HG03135 (cell line): ENCODE results near the gene TBC1D5.
"Not testable (repeated sequence)": the region's sequence is repeated elsewhere in the genome, so short reads cannot be mapped to it uniquely, and the experiment has no call there.

ENCODE experiments used
- ATAC-seq: cut with Tn5 transposase; IDR thresholded peaks from one replicate; pipeline ENCODE4 v1.9.1; 2021; ENCODE audit warnings: mild to moderate bottlenecking, moderate library complexity; ENCODE audit not compliant: unreplicated experiment

TBC1D5 gene, protein sequence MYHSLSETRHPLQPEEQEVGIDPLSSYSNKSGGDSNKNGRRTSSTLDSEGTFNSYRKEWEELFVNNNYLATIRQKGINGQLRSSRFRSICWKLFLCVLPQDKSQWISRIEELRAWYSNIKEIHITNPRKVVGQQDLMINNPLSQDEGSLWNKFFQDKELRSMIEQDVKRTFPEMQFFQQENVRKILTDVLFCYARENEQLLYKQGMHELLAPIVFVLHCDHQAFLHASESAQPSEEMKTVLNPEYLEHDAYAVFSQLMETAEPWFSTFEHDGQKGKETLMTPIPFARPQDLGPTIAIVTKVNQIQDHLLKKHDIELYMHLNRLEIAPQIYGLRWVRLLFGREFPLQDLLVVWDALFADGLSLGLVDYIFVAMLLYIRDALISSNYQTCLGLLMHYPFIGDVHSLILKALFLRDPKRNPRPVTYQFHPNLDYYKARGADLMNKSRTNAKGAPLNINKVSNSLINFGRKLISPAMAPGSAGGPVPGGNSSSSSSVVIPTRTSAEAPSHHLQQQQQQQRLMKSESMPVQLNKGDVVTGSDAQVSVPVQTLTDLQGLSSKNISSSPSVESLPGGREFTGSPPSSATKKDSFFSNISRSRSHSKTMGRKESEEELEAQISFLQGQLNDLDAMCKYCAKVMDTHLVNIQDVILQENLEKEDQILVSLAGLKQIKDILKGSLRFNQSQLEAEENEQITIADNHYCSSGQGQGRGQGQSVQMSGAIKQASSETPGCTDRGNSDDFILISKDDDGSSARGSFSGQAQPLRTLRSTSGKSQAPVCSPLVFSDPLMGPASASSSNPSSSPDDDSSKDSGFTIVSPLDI

DNA sequence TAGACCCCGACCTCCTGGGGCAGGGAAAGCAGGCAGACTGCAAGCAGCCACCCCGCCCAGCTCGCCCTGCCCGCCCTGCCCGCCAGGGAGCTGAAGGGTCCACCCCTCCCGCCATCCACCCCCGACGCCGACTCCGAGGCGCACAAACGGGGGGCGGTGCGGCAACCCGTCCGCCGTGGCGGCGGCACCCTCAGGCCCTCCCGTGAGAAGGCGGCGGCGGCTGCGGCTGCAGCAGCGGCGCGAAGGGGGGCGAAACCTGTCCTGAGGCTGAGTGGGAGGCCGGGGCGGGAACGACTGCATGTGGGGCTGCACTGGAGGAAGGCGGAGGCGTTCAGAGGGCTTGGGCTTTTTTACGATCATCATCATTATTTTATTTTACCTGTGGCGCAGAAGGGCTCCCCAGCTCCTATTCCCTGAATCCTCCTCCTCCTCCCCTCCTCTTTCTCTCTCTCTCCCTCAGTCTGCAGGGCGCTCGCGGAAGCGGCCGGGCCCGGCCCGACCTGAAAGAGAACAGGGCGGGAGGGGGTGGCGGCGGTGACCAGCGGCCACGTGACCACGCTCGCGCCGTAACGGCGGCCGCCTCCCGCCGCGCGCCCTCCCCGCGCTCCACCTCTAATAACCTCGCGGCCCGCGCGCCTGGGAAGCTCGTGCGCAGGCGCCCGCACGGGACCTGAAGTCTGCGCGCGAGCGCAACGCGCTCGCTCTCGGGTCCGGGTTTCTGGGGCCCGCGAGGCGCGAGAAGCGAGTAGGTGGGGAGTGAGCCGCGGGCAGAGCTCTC is at the start of gene TBC1D5:
Gene TBC1D5 (minus strand): TSS at position 530 of the 778 bp plus-strand sequence. CDS start 234,061 bp downstream, outside the sequence.
- peak; percentile 84 for ATAC-seq

DNA sequence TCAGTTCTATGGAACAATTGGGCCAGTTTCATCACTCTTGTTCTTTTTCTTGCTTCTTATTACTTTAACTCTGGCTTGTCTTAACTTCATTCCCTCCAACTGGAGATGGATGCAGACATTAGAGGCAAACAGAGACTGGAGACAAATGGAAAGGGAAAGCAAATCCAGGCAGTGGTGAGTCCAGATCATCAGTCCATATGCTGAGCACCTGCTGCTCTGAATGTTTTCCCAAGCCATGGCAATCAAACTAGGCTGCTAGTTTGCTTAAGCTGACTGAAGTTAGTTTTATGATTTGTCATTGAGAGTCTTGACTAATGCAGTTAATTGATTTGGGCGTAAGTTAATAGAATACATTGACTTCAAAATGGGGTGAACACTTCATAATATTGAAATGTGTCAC is 41.0 kb upstream of the TBC1D5 start:
- no peak for ATAC-seq

DNA sequence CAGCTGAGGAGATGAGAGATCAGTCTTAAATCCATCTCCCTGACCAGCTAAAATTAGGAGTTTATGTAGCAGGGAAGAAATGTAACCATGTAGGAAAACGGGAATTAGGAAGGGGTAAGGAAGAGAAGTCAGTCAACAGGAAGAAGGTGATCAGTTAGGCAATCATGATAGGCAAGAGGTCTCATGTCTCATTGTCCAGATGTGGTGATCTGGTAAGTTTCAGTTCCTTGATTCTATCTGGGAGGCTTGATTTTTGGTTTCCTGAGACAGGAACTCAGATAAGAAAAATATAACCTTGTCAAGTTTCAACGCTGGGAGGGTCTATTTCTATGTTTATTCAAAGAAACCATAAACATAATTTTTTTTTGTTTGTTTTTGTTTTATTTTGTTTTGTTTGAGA is 40.3 kb upstream of the TBC1D5 start:
- ATAC-seq, result no peak

DNA sequence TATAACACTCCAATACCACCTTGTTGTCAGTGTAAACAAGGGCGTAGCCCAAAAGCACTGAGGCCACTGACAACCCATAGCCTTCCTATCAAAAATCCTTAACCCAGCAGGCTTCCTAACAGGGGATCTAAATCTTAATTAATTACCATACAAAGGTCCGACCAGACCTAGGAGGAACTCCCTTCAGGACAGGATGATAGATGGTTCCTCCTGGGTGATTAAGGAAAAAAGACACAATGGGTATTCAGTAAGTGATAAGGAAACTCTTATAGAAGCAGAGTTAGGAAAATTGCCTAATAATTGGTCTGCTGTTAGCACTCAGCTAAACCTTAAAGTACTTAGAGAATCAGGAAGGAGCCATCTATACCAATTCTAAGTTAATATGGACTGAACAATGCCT is 37.9 kb upstream of the TBC1D5 start:
- not testable (repeated sequence) for ATAC-seq

DNA sequence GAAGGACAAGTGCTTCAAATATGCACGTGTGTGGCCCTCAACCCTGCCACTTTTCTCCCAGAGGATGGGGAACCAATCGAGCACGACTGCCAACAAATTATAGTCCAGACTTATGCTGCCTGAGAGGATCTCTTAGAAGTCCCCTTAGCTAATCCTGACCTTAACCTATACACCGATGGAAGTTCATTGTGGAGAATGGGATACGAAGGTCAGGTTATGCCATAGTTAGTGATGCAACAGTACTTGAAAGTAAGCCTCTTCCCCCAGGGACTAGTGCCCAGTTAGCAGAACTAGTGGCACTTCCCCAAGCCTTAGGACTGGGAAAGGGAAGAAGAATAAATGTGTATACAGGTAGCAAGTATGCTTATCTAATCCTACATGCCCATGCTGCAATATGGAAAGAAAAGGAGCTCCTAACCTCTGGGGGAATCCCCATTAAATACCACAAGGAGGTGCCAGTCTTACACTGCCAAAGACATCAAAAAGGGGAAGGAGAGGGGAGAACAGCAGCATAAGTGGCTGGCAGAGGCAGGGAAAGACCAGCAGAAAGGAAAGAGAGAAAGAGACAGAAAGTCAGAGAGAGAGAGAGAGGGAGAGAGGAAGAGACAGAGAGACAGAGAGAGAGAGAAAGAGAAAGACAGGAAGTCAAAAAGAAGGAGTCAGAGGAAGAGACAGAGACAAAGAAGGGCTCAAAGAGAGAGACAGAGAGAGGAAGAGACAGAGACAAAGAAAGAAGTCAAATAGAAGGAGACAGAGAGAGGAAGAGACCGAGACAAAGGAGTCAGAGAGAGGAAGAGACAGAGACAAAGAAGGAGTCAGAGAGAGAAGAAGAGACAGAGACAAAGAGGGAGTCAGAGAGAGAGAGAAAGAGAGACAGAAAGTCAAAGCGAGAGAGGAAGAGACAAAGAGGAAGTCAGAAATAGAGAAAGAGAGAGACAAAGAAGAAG is 37.1 kb upstream of the TBC1D5 start:
- not testable (repeated sequence) for ATAC-seq

DNA sequence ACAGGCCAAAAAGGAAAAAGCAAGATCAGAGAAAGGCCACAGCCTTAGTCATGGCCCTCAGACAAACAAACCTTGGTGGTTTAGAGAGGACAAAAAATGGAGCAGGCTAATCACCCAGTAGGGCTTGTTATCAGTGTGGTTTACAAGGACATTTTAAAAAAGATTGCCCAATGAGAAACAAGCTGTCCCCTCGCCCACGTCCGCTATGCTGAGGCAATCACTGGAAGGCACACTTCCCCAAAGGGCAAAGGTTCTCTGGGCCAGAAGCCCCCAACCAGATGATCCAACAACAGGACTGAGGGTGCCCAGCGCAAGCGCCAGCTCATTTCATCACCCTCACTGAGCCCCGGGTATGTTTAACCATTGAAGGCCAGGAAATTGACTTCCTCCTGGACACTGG is 34.9 kb upstream of the TBC1D5 start:
- ATAC-seq, result not testable (repeated sequence)

DNA sequence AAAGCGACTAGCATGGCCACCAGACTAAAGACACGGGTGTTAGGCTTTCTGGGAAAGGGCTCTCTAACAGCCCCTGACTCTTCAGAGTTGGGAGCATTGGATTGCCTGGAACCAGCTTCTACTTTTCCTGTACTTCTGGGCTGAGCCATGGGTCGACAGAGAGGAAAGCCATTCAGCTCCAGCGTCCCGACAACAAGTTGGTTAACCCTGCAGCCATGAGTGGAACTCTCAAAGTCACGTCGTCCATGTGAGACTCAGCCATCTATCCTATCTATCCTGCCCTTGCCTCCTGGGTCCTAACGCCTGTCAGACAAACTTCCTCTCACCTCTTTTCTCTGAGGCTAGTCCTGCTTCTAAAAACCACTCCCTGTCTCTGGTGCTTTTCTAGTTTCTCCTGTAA is 32.6 kb upstream of the TBC1D5 start:
- no peak for ATAC-seq

DNA sequence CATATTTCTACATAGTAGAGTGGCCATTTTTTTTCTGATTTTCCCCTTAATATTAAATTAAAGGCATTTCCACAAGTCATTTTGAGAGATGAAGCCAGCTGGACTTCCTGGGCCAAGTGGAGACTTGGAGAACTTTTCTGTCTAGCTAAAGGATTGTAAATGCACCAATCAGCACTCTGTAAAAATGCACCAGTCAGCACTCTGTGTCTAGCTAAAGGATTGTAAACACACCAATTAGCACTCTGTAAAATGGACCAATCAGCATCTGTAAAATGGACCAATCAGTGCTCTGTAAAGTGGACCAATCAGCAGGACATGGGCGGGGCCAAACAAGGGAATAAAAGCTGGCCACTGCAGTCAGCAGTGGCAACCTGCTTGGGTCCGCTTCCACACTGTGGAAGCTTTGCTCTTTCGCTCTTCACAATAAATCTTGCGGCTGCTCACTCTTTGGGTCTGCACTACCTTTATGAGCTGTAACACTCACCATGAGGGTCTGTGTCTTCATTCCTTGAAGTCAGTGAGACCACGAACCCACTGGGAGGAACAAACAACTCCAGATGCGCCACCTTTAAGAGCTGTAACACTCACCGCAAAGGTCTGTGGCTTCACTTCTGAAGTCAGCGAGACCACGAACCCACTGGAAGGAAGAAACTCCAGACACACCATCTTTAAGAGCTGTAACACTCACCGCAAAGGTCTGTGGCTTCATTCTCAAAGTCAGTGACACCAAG is 31.9 kb upstream of the TBC1D5 start:
- not testable (repeated sequence) for ATAC-seq

DNA sequence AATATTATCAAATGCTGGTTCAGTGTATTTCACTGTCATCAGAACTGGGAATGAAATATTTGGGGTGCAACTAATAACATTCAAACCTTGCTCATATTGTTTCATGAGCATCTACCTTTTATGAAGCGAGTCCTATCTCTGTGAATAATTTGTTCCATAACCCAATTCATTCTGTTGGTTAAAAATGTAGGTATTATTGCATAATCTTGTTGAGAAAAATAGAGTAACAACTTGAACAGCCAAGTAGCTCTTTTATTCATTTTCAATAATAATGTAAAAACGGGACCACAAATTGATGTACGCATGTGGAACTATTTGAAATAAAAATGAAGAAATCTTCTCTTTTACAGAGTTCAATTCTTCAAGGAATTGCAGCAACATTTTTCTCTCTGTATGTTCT is 30.1 kb upstream of the TBC1D5 start:
- ATAC-seq, result no peak

DNA sequence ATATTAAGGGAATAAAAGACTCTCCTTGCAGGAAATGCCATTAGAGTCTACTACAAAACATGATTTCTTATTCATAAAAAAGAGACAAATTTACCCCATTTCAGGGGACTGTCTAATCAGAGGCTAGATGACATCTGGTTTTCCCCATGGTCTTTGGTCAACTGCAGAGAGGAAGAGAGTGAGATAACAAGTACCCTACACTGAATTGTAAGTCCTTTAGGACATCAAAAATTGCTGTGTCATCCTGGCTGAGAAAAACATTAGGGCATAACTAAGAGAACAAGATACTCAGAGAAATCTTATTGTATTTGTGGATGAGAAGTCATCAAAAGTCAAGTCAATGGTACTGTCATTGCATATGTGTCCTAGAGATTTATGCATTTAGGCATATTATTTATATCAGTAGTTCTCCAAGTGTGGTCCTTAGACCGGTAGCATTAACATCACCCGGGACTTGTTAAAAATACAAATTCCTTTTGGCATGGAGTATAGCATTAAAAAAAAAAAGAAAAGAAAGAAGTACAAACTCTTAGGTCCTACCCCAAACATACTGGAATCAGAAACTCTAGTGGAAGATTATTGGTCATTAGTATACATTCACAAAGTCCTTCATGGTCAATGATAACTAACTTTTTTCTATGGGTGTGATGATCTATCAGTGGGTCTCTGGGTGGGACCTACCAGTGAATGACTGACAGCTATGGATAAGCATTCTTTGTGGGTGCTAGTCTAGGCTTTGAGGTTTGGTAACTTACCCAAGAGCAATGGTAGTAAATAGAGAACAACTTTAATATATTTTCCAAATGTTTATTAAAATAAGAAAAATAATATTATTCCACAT is 29.0 kb upstream of the TBC1D5 start:
- no peak for ATAC-seq

DNA sequence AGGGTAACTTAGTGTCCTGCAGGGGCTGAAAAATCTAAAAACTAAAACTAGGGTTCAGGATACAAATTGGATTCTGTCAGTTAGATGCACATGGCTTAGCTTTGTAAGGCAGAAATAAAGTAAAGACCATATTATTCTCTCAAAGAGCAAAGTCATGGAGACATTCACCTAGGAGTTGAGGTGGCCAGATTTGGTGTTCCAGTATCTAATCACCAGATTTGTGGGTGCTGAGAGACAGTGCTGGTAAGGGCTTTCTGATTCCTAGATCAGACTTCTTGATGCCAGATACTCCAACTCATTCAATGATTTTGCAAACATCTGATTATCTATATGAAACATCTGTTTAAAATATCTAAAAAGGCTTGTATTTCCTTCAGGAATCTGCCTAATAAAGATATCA is 28.3 kb upstream of the TBC1D5 start:
- no peak for ATAC-seq

DNA sequence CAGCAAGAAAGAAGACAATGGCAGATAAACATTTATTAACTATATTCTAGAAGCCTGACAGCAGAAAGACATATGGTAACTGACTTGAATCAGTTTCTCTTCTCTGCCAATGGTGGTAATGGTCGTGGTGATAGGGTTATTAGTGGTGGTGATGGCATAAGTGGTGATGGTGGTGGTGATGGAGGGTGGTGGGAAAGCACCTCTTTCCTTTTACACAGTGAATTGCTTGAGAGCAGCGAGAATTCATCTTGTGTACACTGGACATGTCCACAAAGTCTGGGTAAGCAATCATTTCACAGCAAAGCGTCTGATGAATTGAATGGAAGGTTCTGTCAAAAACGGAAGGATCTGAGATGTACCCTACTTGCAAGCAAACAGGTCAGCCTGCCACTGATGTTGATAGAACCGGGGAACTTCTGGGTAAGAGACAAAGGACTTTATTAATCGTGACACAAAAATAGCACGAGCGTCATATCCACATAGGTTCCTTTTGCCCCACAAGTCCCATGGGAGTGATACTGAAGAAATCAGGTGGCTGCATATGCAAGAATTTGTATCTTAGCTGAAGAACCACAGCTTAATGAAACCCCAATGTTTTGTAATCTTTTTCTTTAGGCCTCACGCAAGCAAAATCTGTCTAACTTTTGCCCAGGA is 23.5 kb upstream of the TBC1D5 start:
- ATAC-seq, result peak; percentile 73

DNA sequence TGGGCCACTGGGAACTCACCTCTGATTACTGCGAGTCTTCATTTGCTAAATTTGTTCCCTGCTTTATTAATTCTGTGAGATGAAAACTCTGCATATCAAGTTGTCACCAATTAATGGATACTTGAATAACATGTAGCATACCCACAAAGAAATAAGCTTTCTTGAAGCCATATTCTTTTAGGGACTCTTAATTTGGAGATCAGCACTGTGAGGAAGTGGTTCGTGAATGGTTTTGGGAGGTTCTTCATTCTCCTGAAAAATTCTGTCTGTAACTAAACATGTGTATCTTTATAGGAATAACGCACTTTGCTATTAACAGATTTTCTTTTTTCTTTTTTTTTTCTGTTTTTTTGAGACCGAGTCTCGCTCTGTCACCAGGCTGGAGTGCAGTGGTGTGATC is 19.1 kb upstream of the TBC1D5 start:
- ATAC-seq, result no peak

DNA sequence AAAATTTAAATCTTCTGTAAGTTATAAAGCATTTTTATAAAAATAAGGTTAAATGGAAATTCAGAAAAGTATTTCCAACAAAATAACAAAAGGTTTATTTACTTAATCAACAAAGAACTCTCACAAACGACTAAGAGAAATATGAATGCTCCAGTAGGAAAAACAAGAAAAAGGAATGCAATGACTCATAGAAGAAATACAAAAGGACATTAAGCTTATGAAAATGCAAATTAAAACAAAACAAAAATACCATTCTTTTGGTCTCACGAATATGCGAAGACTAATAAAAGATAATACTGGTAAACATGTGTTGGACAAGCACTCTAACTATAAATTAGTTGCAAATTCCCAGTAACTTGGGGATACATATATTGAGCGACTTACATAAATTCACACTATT is 17.5 kb upstream of the TBC1D5 start:
- ATAC-seq, result no peak

DNA sequence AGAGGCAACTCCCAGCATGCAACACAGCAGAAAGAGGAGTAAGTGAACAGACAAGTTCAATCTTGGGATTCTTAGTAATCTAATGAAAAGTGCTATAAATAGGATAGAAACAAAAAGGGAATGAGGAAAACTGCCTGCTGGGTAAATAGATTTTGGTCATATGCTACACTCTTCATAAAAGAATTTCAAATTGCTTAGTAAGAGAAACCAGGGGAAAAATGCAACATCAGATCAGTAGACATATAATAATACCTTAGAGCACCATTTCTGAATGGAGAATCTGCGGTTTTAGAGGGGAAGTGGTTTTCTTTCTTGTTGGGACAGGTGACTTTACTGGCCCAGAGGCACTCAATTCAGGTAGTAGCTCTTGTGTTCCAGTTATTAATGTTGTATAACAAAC is 13.4 kb upstream of the TBC1D5 start:
- no peak for ATAC-seq

DNA sequence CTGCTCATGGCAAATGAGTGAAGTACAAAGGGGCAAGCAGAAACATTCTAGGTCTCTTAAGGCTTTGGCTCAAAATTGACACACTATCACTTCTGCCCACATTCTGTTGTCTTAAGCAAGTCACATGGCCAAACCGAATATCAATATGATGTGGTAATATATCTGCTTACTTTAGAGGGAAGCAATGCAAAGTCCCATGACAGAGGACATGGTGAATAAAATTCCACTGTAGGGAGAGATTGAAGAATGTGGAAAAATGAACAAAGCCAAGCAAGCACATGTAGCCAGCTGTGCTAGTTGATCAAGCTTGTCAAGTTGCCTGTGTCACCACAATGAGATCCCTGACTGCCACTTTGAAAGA is 11.2 kb upstream of the TBC1D5 start:
- ATAC-seq, result no peak

DNA sequence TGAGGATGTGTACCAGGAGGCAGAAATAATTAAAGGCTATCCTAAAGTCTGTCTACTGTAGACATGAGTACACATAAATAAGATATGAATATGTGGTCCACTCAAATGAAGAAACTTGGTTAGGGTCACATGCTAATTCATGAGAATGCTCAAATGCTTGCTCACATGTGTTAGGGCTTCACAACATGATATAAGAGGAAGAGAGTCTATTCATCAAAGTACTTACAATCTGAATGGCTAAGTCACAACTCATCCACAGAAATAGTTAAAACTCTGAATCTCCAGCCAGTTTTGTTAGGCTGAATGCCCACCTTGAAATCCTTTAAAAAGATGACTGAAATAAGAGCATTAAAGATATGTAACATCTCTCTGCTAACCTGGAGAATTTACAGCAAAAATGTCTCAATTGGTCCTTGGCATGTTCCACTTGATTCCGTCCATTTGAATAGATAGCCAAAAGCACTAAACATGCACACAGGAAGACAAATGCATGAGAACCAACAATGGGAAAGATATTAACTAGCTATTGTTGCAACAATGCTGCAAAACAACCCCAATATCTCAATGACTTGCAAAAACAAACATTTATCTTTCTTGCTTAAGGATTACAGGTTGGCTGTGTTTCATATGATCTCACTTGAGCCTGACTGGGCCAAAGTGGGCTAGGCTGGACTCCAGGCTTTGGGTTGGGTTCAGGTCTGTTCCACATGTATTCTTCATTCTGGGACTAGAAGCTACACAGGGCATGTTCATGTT is 10.6 kb upstream of the TBC1D5 start:
- ATAC-seq, result no peak

DNA sequence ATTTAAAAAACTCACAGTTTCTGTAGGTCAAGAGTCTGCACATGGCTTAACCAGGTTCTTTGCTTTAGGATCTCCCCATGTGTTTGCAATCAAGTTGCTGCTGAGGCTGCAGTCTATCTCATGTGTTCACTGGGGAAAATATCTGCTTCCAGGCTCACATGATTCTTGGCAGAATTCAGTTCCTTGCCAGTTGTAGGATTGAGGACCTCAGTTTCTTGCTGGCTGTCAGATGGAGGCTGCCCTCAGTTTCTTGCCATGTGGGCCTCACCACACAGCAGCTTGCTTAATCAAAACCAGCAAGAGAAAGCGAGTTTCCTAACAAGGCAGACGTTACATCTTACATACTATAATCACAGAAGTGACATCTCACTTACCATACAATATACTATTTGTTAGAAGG is 10.0 kb upstream of the TBC1D5 start:
- no peak for ATAC-seq
